ENCODE data around the gene RAB39A. TPM values are rescaled to one million over a fixed set of nuclear protein-coding genes. Genes with fewer than 3 reads are reported as not detected.

Gene RAB39A
- total and polyA plus RNA-seq, 9 of the 15 experiments (the other 6 are each of a cell fraction or from before 2014, with no cell fraction given) = not detected

DNA sequence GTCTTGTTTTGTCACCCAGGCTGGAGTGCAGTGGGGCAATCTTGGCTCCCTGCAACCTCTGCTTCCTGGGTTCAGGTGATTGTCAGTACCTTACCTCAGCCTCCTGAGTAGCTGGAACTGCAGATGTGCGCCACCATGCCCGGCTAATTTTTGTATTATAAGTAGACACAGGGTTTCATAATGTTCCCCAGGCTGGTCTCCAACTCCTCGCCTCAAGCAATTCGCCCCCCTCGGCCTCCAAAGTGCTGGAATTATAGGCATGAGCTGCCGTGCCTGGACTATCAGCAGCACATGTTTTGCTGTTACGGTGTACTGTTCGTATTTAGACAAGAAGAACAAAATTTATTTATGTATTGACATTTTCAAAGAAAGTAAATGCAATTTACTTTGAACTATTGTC, 34.8 kb downstream of the RAB39A start (continued):
- TF ChIP-seq, protein P1, sequence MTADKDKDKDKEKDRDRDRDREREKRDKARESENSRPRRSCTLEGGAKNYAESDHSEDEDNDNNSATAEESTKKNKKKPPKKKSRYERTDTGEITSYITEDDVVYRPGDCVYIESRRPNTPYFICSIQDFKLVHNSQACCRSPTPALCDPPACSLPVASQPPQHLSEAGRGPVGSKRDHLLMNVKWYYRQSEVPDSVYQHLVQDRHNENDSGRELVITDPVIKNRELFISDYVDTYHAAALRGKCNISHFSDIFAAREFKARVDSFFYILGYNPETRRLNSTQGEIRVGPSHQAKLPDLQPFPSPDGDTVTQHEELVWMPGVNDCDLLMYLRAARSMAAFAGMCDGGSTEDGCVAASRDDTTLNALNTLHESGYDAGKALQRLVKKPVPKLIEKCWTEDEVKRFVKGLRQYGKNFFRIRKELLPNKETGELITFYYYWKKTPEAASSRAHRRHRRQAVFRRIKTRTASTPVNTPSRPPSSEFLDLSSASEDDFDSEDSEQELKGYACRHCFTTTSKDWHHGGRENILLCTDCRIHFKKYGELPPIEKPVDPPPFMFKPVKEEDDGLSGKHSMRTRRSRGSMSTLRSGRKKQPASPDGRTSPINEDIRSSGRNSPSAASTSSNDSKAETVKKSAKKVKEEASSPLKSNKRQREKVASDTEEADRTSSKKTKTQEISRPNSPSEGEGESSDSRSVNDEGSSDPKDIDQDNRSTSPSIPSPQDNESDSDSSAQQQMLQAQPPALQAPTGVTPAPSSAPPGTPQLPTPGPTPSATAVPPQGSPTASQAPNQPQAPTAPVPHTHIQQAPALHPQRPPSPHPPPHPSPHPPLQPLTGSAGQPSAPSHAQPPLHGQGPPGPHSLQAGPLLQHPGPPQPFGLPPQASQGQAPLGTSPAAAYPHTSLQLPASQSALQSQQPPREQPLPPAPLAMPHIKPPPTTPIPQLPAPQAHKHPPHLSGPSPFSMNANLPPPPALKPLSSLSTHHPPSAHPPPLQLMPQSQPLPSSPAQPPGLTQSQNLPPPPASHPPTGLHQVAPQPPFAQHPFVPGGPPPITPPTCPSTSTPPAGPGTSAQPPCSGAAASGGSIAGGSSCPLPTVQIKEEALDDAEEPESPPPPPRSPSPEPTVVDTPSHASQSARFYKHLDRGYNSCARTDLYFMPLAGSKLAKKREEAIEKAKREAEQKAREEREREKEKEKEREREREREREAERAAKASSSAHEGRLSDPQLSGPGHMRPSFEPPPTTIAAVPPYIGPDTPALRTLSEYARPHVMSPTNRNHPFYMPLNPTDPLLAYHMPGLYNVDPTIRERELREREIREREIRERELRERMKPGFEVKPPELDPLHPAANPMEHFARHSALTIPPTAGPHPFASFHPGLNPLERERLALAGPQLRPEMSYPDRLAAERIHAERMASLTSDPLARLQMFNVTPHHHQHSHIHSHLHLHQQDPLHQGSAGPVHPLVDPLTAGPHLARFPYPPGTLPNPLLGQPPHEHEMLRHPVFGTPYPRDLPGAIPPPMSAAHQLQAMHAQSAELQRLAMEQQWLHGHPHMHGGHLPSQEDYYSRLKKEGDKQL (CRISPR knock-in tag; IDR thresholded peaks at IDR 0.05; ENCODE audit: borderline replicate concordance) = no peak

DNA sequence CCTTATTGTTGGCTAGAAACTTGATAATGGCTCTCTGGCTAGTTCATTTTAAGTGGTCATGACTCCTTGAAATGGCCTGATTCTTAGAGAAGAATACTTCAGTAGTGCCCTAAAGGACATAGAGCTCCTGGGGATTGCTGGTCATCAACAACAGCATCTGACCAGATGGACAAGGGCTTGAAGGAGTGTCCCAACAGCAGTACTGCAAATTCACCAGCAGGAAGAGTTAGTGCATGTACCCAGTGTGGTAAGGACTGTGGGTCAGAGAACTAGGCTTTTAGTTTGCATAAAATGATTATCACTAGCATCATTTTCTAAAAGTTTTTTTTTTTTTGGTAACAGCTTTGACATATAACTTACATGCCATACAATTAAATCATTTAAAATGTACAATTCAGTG, 41.0 kb downstream of the RAB39A start:
- Histone ChIP-seq H3K36me3 (ENCODE audit: control insufficient read depth, insufficient read depth, low read length) (no peaks in the 10 kb centered on the region), H4K20me1 (replicated peaks; ENCODE audit: control insufficient read depth, insufficient read depth, low read length) (no peaks in the 10 kb centered on the region), H3K4me1 (replicated peaks in 1 of 2; ENCODE audit: control insufficient read depth in 2 of 2, insufficient read depth in 2 of 2, low read length in 2 of 2) (no peaks in the 10 kb centered on the region), H3K27me3 (ENCODE audit: control insufficient read depth in 2 of 2, insufficient read depth in 2 of 2, low read length in 2 of 2) (peaks cover 3 to 15% of the 10 kb centered on the region in 2 experiments; a peak in 3 of 5 replicates), H3K27ac (ENCODE audit: extremely low read depth, low read depth, low read length) (no peak overlapping the region), H2AFZ (ENCODE audit: low read depth, low read length) (no peak overlapping the region), H3K9me1 (ENCODE audit: control insufficient read depth, insufficient read depth, low read length) (no peaks in the 10 kb centered on the region), H3K9ac (ENCODE audit: insufficient read depth in 1 of 2, low read depth in 2 of 2, low read length in 2 of 2) (no peak overlapping the region), H3K4me3 (no peak overlapping the region), H3K9me3 (replicated peaks; ENCODE audit: control insufficient read depth, insufficient read depth, low read depth, low read length) (no peaks in the 10 kb centered on the region), H3K79me2 (ENCODE audit: control insufficient read depth, insufficient read depth, low read length) (no peaks in the 10 kb centered on the region), H3K4me2 (ENCODE audit: insufficient read depth, low read length) (no peak overlapping the region)
- DNase-seq (ENCODE audit: extremely low read depth in 1 of 4, low spot score in 3 of 4) = peak; percentile 10 to 40 (median 26)
- peak; percentile 92 for ATAC-seq
- ChIA-PET CTCF (ENCODE audit: low intra/inter-chr PET ratio) (no interaction called here), POLR2A (interaction anchor here (1.1 to 2.4 kb wide), 2 partner anchors 8 to 12 kb away, joined by 3 to 6 read pairs; no protein-coding TSS in a partner anchor)
- in situ Hi-C loops (cut with MboI) = no loop called here
- peak; percentile 73 for FAIRE-seq
- intact Hi-C loops (cut with micrococcal nuclease) = no loop called here
- BruUV-seq (replicated peaks) = no TSS peak
- TF ChIP-seq, protein P2, sequence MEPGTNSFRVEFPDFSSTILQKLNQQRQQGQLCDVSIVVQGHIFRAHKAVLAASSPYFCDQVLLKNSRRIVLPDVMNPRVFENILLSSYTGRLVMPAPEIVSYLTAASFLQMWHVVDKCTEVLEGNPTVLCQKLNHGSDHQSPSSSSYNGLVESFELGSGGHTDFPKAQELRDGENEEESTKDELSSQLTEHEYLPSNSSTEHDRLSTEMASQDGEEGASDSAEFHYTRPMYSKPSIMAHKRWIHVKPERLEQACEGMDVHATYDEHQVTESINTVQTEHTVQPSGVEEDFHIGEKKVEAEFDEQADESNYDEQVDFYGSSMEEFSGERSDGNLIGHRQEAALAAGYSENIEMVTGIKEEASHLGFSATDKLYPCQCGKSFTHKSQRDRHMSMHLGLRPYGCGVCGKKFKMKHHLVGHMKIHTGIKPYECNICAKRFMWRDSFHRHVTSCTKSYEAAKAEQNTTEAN (CRISPR knock-in tag; IDR thresholded peaks at IDR 0.05) = no peak
- TF ChIP-seq NR2C2 (CRISPR knock-in tag; IDR thresholded peaks at IDR 0.05) (no peak), NR2C2 (tag; IDR thresholded peaks at IDR 0.05) (no peak), MIER1 (IDR thresholded peaks at IDR 0.05; ENCODE audit: low read depth) (no peak), NCOA6 (IDR thresholded peaks at IDR 0.05) (no peak), CSDE1 (IDR thresholded peaks at IDR 0.05) (no peak)
- TF ChIP-seq, protein P3, sequence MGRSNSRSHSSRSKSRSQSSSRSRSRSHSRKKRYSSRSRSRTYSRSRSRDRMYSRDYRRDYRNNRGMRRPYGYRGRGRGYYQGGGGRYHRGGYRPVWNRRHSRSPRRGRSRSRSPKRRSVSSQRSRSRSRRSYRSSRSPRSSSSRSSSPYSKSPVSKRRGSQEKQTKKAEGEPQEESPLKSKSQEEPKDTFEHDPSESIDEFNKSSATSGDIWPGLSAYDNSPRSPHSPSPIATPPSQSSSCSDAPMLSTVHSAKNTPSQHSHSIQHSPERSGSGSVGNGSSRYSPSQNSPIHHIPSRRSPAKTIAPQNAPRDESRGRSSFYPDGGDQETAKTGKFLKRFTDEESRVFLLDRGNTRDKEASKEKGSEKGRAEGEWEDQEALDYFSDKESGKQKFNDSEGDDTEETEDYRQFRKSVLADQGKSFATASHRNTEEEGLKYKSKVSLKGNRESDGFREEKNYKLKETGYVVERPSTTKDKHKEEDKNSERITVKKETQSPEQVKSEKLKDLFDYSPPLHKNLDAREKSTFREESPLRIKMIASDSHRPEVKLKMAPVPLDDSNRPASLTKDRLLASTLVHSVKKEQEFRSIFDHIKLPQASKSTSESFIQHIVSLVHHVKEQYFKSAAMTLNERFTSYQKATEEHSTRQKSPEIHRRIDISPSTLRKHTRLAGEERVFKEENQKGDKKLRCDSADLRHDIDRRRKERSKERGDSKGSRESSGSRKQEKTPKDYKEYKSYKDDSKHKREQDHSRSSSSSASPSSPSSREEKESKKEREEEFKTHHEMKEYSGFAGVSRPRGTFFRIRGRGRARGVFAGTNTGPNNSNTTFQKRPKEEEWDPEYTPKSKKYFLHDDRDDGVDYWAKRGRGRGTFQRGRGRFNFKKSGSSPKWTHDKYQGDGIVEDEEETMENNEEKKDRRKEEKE (IDR thresholded peaks at IDR 0.05; ENCODE audit: borderline replicate concordance in 1 of 2, control insufficient read depth in 1 of 2, low read depth in 2 of 2, low read length in 1 of 2) = no peak
- TF ChIP-seq, protein P4, sequence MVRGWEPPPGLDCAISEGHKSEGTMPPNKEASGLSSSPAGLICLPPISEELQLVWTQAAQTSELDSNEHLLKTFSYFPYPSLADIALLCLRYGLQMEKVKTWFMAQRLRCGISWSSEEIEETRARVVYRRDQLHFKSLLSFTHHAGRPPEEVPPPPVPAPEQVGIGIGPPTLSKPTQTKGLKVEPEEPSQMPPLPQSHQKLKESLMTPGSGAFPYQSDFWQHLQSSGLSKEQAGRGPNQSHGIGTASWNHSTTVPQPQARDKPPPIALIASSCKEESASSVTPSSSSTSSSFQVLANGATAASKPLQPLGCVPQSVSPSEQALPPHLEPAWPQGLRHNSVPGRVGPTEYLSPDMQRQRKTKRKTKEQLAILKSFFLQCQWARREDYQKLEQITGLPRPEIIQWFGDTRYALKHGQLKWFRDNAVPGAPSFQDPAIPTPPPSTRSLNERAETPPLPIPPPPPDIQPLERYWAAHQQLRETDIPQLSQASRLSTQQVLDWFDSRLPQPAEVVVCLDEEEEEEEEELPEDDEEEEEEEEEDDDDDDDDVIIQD (CRISPR knock-in tag; IDR thresholded peaks at IDR 0.05) = no peak
